MV-4-11 (cell line): ENCODE measurements around the gene SUPT6H.

Experiments
- DNase-seq: peaks from one replicate; lab custom pipeline; 2025; lab: John Stamatoyannopoulos, UW

Gene SUPT6H

GRCh38 chr17:28661635-28662526, at the start of gene SUPT6H, which contains the start of gene SDF2:
TSS of gene SUPT6H (plus strand) at chr17:28662205. CDS start at chr17:28673402, 11,197 bp downstream.
TSS of gene SDF2 (minus strand) at chr17:28661906. CDS start at chr17:28661876, 30 bp downstream.
- peak; percentile 86 for DNase-seq

GRCh38 chr17:28612531-28612930, 49.5 kb upstream of the SUPT6H start:
- DNase-seq, result peak; percentile 39

- DNase-seq, result no peak
Measured at GRCh38 chr17:28612936-28613872, 48.8 kb upstream of the SUPT6H start.

- DNase-seq, result no peak
Measured at GRCh38 chr17:28613931-28614381, 48.0 kb upstream of the SUPT6H start, which contains the start of gene RSKR. TSS of gene RSKR (minus strand) at chr17:28614185. CDS start at chr17:28614161, 24 bp downstream.

GRCh38 chr17:28615260-28615940, 46.6 kb upstream of the SUPT6H start:
- DNase-seq, result peak; percentile 23

GRCh38 chr17:28616281-28616680, 45.7 kb upstream of the SUPT6H start:
- DNase-seq, result no peak

GRCh38 chr17:28618464-28618863, 43.5 kb upstream of the SUPT6H start:
- DNase-seq, result no peak

- DNase-seq, result no peak
Measured at GRCh38 chr17:28620010-28620409, 42.0 kb upstream of the SUPT6H start.

- no peak for DNase-seq
Measured at GRCh38 chr17:28622186-28622585, 39.8 kb upstream of the SUPT6H start.

GRCh38 chr17:28623696-28624095, 38.3 kb upstream of the SUPT6H start:
- no peak for DNase-seq

GRCh38 chr17:28624148-28624547, 37.9 kb upstream of the SUPT6H start:
- DNase-seq, result no peak

GRCh38 chr17:28626818-28627217, 35.2 kb upstream of the SUPT6H start:
- DNase-seq, result no peak

GRCh38 chr17:28634206-28634865, 27.7 kb upstream of the SUPT6H start:
- DNase-seq, result no peak

- no peak for DNase-seq
Measured at GRCh38 chr17:28635506-28635905, 26.5 kb upstream of the SUPT6H start.

- no peak for DNase-seq
Measured at GRCh38 chr17:28641579-28641978, 20.4 kb upstream of the SUPT6H start.

- peak; percentile 88 for DNase-seq
Measured at GRCh38 chr17:28643983-28644786, 17.8 kb upstream of the SUPT6H start.

- peak; percentile 90 for DNase-seq
Measured at GRCh38 chr17:28644787-28645575, 17.0 kb upstream of the SUPT6H start, which contains the start of gene BLTP2. TSS of gene BLTP2 (minus strand) at chr17:28645158. CDS start at chr17:28645056, 102 bp downstream.

- no peak for DNase-seq
Measured at GRCh38 chr17:28645576-28645939, 16.4 kb upstream of the SUPT6H start.

GRCh38 chr17:28646039-28646754, 15.8 kb upstream of the SUPT6H start:
- no peak for DNase-seq
